Mononuclear cell (primary cell): Measurements from ENCODE around the gene ALPK3. TPM values are rescaled to one million over a fixed set of nuclear protein-coding genes. Genes with fewer than 3 reads are reported as not detected.

Experiments used
- H3K27me3 ChIP-seq: 2 replicates; pipeline ENCODE4 v1.6.0; 2011; ENCODE audit warnings: low read length, control low read depth; ENCODE audit not compliant: insufficient read depth
- H3K4me1 ChIP-seq: 2 replicates; pipeline ENCODE4 v1.5.1; 2011; ENCODE audit warnings: mild to moderate bottlenecking, low read length, control low read depth; ENCODE audit not compliant: insufficient read depth
- H3K4me3 ChIP-seq: 2 replicates; pipeline ENCODE4 v1.5.1; 2011; ENCODE audit warnings: mild to moderate bottlenecking, low read length, moderate library complexity
- H3K9me3 ChIP-seq: 2 replicates; pipeline ENCODE4 v1.5.1; 2011; ENCODE audit warnings: low read depth, mild to moderate bottlenecking, control low read depth, low read length
- total RNA-seq: library from RNA; depleted of rRNA; stranded (reverse); fragments of >200 nt; gene quantifications from one replicate; pipeline ENCODE4 v1.2.3, GENCODE V29; 2012

ALPK3 gene
- total RNA-seq, 1 donor = 0.10 TPM

DNA sequence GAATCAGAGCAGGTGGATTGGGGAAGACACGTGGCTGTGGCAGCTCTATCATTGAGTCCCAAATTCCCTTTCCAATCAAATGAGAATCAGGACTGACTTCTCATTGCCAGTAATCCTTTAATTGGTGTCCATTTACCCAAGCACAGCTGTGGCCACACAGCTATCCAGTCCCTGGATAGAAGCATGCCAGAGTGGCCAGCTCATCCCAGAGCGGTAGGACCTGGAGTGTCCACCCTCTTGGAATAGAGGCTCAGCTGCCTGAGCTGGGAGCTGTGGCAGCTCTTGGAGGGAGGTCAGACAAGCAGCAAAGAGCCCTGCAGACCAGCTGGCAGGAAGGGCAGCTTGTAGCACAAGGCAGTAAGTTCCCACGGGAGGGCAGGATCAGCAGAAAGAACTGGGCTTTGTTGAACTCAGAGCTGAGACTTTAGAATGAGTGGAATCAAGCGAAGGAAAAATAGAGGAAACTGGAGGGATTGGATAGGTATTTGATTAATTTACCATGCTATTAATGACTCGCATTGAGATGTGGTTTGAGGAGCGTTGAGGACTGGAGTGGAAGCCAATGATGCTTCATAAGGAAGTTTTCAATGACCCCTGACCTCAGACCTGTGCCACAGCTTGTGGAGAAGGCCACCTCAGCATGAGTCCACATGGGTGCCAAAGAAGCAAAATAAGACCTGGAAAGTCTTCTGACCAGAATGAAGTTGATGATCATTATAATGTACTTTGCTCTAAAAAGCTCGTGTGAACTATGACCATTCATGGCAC is 6.9 kb upstream of the ALPK3 start:
- Histone ChIP-seq H3K9me3 (no peaks in the 10 kb centered on the region), H3K4me1 (peaks cover 6% of the 10 kb centered on the region), H3K4me3 (no peak overlapping the region), H3K27me3 (no peaks in the 10 kb centered on the region)

GRCh38 chr15:84811151-84811550 is 6.0 kb upstream of the ALPK3 start:
- no peak overlapping the region for H3K4me3 ChIP-seq
- no peaks in the 10 kb centered on the region for H3K27me3 ChIP-seq
- H3K9me3 ChIP-seq = no peaks in the 10 kb centered on the region
- H3K4me1 ChIP-seq = peaks cover 13% of the 10 kb centered on the region

DNA sequence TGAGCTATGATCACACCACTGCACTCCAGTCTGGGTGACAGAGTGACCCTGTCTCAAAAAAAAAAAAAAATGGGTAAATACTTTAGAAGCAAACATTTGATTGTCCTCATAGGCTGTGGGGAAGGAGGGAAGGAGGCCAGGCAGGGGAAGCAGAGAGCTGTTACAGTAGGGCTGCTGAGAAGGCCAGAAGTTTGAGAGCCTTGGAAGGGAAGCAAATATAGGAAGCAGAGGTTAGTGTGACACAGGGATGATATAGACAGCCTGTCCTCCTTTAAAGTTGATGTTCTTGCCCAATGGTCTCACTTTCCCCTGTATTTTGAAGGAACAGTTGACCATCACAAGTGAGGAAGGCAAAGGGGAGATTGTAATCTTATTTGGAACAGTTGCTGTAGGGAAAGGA is 5.3 kb upstream of the ALPK3 start:
- Histone ChIP-seq H3K4me1 (peaks cover 15% of the 10 kb centered on the region), H3K4me3 (no peak overlapping the region)

DNA sequence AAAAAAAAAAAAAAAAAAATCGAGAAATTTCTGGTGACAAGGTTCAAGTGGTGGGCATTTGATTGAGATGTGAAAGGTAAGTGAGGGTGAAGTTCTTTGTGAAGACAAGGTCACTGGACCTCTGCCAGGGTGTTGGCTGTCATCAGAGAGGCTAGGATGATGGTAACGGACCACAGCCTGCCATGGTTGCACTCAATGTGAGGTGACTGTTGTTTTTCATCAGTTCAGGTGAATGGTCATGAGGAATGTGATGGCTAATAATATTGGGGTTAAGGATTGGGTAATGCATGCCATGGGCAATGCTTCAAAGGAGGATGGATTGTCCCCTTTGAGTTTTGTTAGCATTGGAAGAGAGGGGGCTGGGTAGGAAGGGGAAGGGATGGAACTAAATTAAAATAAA is 4.3 kb upstream of the ALPK3 start:
- H3K9me3 ChIP-seq = no peaks in the 10 kb centered on the region
- H3K4me1 ChIP-seq = peaks cover 19% of the 10 kb centered on the region
- no peak overlapping the region for H3K4me3 ChIP-seq
- H3K27me3 ChIP-seq = no peaks in the 10 kb centered on the region

More for the DNA sequence above, 5.3 kb upstream of the ALPK3 start:
- Histone ChIP-seq H3K9me3 (no peaks in the 10 kb centered on the region), H3K27me3 (no peaks in the 10 kb centered on the region)

DNA sequence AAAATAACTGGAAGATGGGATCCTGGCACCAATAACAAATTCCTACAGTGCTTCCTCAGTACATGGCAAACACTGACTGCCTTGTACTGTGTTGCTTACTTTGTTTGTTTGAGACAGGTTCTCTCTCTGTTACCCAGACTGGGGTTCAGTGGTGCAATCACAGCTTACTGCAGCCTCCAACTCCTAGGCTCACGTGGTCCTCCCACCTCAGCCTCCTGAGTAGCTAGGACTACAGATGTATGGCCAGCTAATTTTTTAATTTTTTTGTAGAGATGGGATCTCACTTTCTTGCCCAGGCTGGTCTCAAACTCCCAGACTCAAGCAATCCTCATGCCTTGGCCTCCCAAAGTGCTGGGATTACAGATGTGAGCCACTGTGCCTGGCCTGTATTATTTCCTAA is 3.7 kb upstream of the ALPK3 start:
- Histone ChIP-seq H3K4me1 (peaks cover 19% of the 10 kb centered on the region), H3K27me3 (no peaks in the 10 kb centered on the region), H3K9me3 (no peaks in the 10 kb centered on the region), H3K4me3 (no peak overlapping the region)

GRCh38 chr15:84813931-84814330 is 3.2 kb upstream of the ALPK3 start:
- no peak overlapping the region for H3K4me3 ChIP-seq
- no peaks in the 10 kb centered on the region for H3K27me3 ChIP-seq
- peaks cover 19% of the 10 kb centered on the region for H3K4me1 ChIP-seq
- no peaks in the 10 kb centered on the region for H3K9me3 ChIP-seq

DNA sequence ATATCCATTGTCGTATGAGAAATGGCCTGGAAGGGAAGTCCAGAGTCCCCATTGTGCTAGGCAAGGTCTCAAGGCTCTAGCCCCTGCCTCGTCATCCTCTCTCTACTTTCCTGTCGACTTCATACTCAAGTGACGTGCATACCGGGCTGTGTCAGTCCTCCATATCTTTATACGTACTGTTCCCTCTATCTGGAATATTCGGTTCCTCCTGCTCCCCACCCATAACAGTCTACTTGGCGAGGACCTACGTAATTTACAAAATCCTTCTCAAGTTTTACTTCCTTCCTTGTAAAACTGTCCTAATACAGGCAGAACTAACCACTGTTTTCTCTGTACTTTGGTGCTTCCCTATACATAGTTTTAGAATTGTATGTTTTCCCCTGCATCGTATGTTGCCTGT is 2.2 kb upstream of the ALPK3 start:
- Histone ChIP-seq H3K4me3 (no peak overlapping the region), H3K27me3 (no peaks in the 10 kb centered on the region), H3K4me1 (peaks cover 19% of the 10 kb centered on the region)

DNA sequence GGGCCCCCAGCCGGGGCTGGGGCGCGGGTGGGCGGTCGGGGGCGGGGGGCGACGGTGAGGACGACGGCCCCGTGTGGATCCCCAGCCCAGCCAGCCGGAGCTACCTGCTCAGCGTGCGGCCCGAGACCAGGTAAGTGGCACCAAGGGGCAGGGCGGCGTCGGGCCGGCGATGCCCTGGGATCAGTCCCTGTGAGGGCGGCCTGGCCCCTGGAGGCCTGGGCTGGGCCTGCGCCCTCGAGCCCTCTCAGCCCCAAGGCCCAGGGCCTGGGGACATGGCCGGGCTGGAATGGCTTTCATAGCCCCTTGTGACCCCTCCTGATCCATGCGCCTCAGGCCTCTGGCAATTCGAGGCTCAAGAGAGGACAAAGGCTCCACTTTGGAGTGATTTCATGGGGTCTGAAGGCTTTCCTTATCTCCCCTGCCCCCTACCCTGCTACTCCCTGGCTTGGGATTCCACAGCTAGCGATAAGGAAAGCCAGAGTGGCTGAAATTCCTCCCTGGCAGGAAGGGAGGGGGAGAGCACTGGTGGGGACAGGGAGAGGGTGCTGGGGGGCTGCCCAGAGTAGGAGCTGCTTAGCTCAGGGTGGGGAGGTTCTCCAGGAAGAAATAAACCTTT is 418 bp downstream of the ALPK3 start:
- no peak overlapping the region for H3K4me3 ChIP-seq
- H3K9me3 ChIP-seq = no peaks in the 10 kb centered on the region
- no peaks in the 10 kb centered on the region for H3K27me3 ChIP-seq
- peaks cover 19% of the 10 kb centered on the region for H3K4me1 ChIP-seq

More for the DNA sequence above, 2.2 kb upstream of the ALPK3 start:
- no peaks in the 10 kb centered on the region for H3K9me3 ChIP-seq

GRCh38 chr15:84818261-84819131 is 1.3 kb downstream of the ALPK3 start:
- Histone ChIP-seq H3K27me3 (no peaks in the 10 kb centered on the region), H3K9me3 (no peaks in the 10 kb centered on the region), H3K4me1 (peaks cover 19% of the 10 kb centered on the region), H3K4me3 (no peak overlapping the region)

DNA sequence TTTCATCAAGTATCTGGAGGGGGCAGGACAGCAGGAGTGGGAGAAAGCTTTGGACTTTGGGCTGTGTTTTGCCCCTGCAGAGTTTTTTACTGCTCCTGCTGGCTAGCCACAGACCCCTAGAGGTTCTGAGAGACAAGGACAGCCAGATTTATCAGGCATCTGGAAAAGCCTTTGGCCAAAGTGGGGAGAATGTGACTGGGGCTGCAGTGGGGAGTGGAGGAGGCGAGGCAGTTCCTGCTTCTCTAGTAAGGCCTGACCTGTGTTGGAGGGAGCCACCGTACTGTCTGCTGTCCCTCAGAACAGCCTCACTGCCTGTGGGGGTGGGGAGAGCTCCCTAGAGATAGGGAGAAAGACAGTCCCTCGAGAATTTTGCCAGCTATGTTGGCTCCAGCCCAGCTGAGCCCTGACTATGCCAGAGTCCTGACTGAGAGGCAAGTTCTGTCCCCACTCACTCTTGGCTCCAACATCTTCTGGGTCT is 2.2 kb downstream of the ALPK3 start:
- Histone ChIP-seq H3K4me1 (peaks cover 19% of the 10 kb centered on the region), H3K4me3 (no peak overlapping the region), H3K9me3 (no peaks in the 10 kb centered on the region), H3K27me3 (no peaks in the 10 kb centered on the region)

GRCh38 chr15:84819791-84820190 is 2.6 kb downstream of the ALPK3 start:
- H3K27me3 ChIP-seq = no peaks in the 10 kb centered on the region
- peaks cover 18% of the 10 kb centered on the region for H3K4me1 ChIP-seq
- H3K4me3 ChIP-seq = no peak overlapping the region
- H3K9me3 ChIP-seq = no peaks in the 10 kb centered on the region

DNA sequence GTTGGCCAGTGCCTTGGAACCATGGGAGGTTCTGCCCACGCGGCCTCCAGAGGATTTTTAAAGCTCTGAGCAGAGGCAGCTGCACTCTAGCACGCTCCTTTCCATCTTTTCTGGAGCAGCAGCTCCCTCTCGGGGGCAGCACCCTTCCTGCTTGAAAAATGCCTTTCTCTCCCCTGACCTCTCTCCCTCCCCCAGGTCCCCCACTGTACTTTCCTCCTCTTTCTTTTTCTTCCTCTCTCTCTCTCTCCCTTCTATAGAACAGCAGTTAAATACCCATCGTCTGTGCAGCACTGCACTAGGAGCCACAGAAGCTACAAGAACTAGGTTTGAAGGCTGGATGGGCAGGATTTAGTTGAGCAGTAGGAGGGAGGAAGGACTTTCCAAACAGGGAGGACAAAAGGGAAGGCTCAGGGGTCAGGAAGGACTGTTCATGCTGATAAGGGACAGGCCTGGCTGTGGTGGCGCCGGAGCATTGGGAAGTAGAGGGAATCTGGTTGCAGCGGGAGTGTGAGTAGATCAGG is 4.4 kb downstream of the ALPK3 start:
- no peaks in the 10 kb centered on the region for H3K9me3 ChIP-seq
- no peak overlapping the region for H3K4me3 ChIP-seq
- H3K4me1 ChIP-seq = peaks cover 6% of the 10 kb centered on the region
- H3K27me3 ChIP-seq = no peaks in the 10 kb centered on the region

DNA sequence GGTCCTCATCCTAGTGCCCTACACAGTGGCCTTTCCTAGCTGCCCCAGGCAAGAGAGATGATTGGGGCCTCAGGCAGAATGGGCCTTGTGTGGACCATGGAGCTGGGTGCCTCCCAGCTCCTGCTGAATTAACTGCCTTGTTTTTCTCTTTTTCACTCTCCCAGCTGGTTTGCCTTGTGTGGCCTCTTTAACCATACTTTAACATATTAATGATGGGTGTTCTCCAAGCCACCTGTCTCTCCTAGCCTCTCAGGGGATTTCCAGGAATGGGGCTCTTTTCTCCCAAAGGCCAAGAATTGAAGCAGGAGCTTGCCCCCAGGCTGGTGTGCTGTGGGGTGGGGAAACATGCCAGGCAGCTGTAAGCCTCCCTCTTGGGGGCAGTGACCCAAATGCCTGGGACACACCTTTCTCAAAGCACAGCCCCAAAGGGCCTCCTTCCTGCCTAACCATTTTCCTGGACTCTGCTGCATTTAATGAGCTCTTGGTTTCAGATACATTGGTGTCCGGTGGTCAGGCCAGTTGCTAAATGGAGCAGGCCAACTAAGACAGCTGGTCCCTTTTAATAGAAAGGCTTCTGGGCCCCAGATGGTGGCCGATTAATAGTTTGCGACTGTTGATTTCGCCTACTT is 5.6 kb downstream of the ALPK3 start:
- Histone ChIP-seq H3K9me3 (no peaks in the 10 kb centered on the region), H3K4me1 (no peaks in the 10 kb centered on the region), H3K27me3 (no peaks in the 10 kb centered on the region), H3K4me3 (no peak overlapping the region)

DNA sequence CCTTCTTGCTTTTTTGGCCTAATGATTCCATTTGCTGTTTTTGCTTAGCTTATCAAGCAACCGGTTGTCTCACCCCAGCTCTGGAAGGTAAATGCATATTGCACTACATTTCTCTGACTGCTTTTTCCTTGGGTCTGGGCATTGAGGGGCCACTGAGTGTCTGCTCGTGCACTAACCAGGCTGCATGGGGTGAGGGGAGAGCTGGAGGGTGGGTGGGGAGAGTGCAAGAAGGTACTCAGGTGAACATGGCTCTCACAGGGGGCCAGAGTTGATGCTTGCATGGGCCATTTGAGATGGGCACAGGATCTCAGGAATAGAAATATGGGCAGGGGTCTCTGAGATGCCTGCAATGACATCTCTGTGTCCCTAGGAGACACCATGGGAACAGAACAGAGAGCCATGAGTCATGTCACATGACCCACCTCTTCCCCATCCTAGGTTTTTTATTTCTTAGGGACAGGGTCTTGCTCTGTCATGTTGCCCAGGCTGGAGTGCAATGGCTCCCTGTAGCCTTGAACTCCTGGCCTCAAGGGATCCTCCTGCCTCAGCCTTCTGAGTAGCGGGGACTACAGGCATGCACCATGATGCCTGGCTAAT is 6.2 kb downstream of the ALPK3 start:
- no peaks in the 10 kb centered on the region for H3K9me3 ChIP-seq
- no peaks in the 10 kb centered on the region for H3K27me3 ChIP-seq
- no peak overlapping the region for H3K4me3 ChIP-seq
- no peaks in the 10 kb centered on the region for H3K4me1 ChIP-seq
